Prostate gland (tissue), 2 donors: ENCODE results near the gene IFIT1B. TPM values are rescaled to one million over a fixed set of nuclear protein-coding genes. Genes with fewer than 3 reads are reported as not detected.
"Not testable (repeated sequence)": the region's sequence is repeated elsewhere in the genome, so short reads cannot be mapped to it uniquely, and the experiment has no call there.

Experiments
- DNase-seq: peaks from one replicate; pipeline ENCODE4 v3.0.0-alpha.2; 2019; ENCODE audit warnings: low spot score
- H3K27ac ChIP-seq, 2 donors: fragments of 200-600 bp; sonication (generic); 2 replicates each; pipeline ENCODE4 v1.5.1; 2017 to 2019
- H3K27me3 ChIP-seq: fragments of 200-600 bp; sonication (generic); replicated peaks from 2 replicates; pipeline ENCODE4 v1.5.1; 2019; ENCODE audit not compliant: insufficient read depth
- H3K36me3 ChIP-seq, 2 donors: fragments of 200-600 bp; sonication (generic); 1 replicate in 1 of 2; 2 replicates in 1 of 2; pipeline versions ENCODE4 v1.5.1 to v1.8.1; 2017 to 2019
- H3K4me1 ChIP-seq: fragments of 200-600 bp; sonication (generic); replicated peaks from 2 replicates; pipeline ENCODE4 v1.5.1; 2019
- H3K4me3 ChIP-seq, 2 donors: fragments of 200-600 bp; sonication (generic); 2 replicates each; pipeline ENCODE4 v1.5.1; 2017 to 2019
- H3K9me3 ChIP-seq: fragments of 200-600 bp; sonication (generic); 2 replicates; pipeline ENCODE4 v1.5.1; 2017
- CTCF ChIP-seq, 4 experiments: fragments of 200-600 bp in 2 of 4; fragments of 450-650 bp in 2 of 4; sonication (generic) in 2 of 4; IDR thresholded peaks; 1 replicate in 3 of 4; 2 replicates in 1 of 4; pipeline ENCODE4 v1.5.1; 2016 to 2019; ENCODE audit warnings: antibody characterized with exemption in 4 of 4, mild to moderate bottlenecking in 2 of 4, moderate library complexity in 2 of 4
- POLR2A ChIP-seq: fragments of 450-650 bp; IDR thresholded peaks from one replicate; pipeline ENCODE4 v1.6.1; 2016; ENCODE audit warnings: antibody characterized with exemption, mild to moderate bottlenecking
- POLR2AphosphoS5 ChIP-seq: sonication (generic); formaldehyde crosslinking; IDR thresholded peaks from one replicate; pipeline ENCODE4 v1.6.1; 2017; ENCODE audit warnings: antibody characterized with exemption
- WGBS: methylation state at CpG from one replicate; pipeline ENCODE4 v1.1.5; 2018; 5-methylcytosine and 5-hydroxymethylcytosine counted together
- intact Hi-C: fragments of 100-400 bp; cut with DNase I; formaldehyde crosslinking; loops from one replicate; pipeline ENCODE4 v1.14.2; 2022
- total RNA-seq, 2 donors: library from RNA; depleted of rRNA; stranded (reverse); fragments of >200 nt; gene quantifications; one replicate each; pipeline ENCODE4 v1.1.0, GENCODE V29; 2016

IFIT1B gene
- total RNA-seq, result not detected

DNA sequence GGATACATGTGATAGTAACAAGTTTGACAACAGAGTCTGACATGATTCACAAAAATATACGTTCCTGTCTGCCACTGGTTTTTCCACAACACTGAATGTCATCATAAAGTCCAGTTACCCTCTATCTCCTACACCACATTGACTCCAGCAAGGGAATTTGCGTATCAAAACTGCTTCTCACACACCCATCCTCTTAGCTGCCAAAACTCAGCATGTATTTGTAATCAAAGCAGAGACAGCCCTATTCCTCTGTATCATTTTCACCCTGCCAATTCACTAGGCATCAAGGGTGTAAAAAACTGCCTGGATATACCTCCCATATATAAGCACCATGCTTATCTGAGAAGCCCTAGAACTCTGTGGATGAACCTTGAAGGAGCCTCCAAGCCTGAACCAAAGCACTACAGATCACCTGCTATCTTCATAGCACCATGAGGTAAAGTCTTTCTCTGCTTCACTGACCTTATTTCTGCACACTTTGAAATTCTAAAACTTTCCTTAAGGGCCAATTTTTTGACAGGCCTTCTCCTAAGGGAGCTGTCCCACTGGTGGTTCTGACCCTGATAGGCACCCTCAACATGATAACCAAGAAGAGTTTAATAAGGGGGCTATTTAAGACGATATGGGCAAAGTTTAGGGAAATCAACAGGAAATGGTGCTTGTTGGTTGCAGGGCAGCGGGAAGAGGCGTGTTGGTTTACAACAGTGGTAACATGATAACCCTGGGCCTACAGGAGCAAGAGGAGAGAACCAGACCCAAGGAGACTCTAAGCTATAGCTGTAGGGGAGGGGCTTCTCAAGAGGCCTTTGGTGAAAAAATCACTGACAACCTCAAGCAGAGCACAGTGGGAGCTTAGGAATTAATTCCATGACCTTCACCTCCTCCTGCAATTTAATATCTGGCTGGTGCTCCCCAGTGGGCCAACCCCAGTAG, at the start of gene IFIT1B:
Gene IFIT1B, plus strand, starts transcription at position 352 of the 933 bp plus-strand sequence. Its CDS starts 80 bp downstream, at position 432.
- WGBS, result 92% methylated on average over 5 of the region's 5 CpGs
- intact Hi-C loops, result no loop called here

DNA sequence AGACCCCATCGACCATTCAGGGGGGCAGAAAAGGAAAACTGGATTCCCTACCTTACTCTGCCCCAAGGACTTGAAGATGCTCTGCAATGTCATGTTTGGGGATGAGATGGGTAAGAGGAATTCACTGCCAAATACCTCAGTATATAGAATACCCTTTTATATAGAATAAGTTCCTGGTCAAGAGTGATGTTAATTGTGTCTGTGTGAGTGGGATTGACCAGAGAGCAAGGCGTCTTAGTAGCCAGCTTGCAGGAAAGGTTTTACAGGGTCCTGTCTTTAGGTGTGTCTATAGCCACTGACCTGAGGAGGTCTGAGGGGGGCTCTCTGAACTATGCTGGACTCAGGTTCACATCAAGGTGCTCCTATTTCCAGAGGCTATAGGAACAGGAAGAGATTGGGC, 48.7 kb upstream of the IFIT1B start:
- intact Hi-C loops, result no loop called here

More for the DNA sequence above, at the start of gene IFIT1B:
- H3K36me3 ChIP-seq, result no peaks in the 10 kb centered on the region
- no peak for TF ChIP-seq POLR2AphosphoS5
- no peak for TF ChIP-seq POLR2A
- TF ChIP-seq CTCF (IDR thresholded peaks at IDR 0.05), result no peak
- peaks cover 12% of the 10 kb centered on the region for H3K4me1 ChIP-seq
- no peak for DNase-seq
- no peaks in the 10 kb centered on the region for H3K27me3 ChIP-seq
- H3K27ac ChIP-seq, result no peak within 1 kb of the TSS
- H3K4me3 ChIP-seq, result no peak within 1 kb of the TSS
- no peaks in the 10 kb centered on the region for H3K9me3 ChIP-seq

DNA sequence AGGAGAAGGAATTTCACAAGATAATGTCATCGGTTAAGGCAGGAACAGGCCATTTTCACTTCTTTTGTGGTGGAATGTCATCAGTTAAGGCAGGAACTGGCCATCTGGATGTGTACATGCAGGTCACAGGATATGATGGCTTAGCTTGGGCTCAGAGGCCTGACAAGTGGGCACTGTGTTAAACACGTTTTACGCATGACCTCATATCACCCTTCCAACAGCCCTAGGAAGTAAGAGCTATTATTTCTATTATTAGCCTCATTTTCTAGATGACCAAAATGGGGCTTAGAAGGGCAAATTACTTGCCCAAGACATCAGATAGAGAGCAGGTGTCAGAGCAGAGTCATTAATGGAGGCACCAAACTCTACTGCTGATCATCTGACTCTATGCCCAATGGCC, 47.8 kb upstream of the IFIT1B start:
- DNase-seq, H3K36me3 ChIP-seq, H3K9me3 ChIP-seq, H3K4me3 ChIP-seq, H3K27ac ChIP-seq, intact Hi-C loops, H3K4me1 ChIP-seq, H3K27me3 ChIP-seq: not testable (repeated sequence)
- 85% methylated on average over 3 of the region's 3 CpGs for WGBS

More for the DNA sequence above, 48.7 kb upstream of the IFIT1B start:
- Histone ChIP-seq H3K4me3 (no peak overlapping the region), H3K27ac (no peak overlapping the region), H3K9me3 (no peaks in the 10 kb centered on the region), H3K4me1 (no peaks in the 10 kb centered on the region), H3K36me3 (no peaks in the 10 kb centered on the region), H3K27me3 (no peaks in the 10 kb centered on the region)
- 93% methylated on average over 2 of the region's 2 CpGs for WGBS
- TF ChIP-seq POLR2A, result no peak
- no peak for TF ChIP-seq CTCF (IDR thresholded peaks at IDR 0.05)
- TF ChIP-seq POLR2AphosphoS5, result no peak
- no peak for DNase-seq

GRCh38 chr10:89330537-89331212, 47.2 kb upstream of the IFIT1B start:
- intact Hi-C loops, result no loop called here
- Histone ChIP-seq H3K9me3 (no peaks in the 10 kb centered on the region), H3K27ac (no peak overlapping the region), H3K27me3 (no peaks in the 10 kb centered on the region), H3K4me3 (no peak overlapping the region), H3K4me1 (no peaks in the 10 kb centered on the region), H3K36me3 (no peaks in the 10 kb centered on the region)
- no peak for DNase-seq
- TF ChIP-seq POLR2AphosphoS5, result no peak
- TF ChIP-seq POLR2A, result no peak
- no peak for TF ChIP-seq CTCF (IDR thresholded peaks at IDR 0.05)

DNA sequence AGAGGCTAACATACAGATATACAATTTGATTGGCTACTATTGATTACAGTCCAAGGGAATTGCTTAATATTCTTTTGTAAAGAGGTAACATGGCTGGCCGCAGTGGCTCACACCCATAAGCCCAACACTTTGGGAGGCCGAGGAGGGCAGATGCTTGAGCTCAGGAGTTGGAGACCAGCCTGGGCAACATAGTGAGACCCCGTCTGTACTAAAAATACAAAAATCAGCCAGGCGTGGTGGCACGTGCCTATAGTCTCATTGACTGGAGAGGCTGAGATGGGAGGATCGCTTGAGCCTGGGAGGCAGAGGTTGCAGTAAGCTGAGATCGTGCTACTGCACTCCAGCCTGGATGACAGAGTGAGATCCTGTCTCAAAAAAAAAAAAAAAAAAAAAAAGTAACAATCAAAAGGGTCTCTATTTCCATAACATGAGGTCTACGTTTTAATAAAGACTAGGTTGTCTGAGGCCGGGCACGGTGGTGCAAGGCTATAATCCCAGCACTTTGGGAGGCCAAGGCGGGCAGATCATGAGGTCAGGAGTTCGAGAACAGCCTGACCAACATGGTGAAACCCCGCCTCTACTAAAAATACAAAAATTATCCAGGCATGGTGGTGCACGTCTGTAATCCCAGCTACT, 46.3 kb upstream of the IFIT1B start:
- H3K9me3 ChIP-seq, DNase-seq, H3K36me3 ChIP-seq, H3K4me1 ChIP-seq, intact Hi-C loops, H3K27me3 ChIP-seq: not testable (repeated sequence)
- H3K4me3 ChIP-seq, result peak overlapping the region in 1 of 2 donors; percentile 20
- 80% methylated on average over 14 of the region's 14 CpGs for WGBS
- peak overlapping the region in 1 of 2 donors; percentile 52 for H3K27ac ChIP-seq
